ENCODE data around the gene PTPRH. TPM values are rescaled to one million over a fixed set of nuclear protein-coding genes. Genes with fewer than 3 reads are reported as not detected.

PTPRH gene
- total and polyA plus RNA-seq, 9 of the 15 experiments (the other 6 are each of a cell fraction or from before 2014, with no cell fraction given) = 0.87 to 34.3 (median 22.7) TPM

- TF ChIP-seq MGA (IDR thresholded peaks at IDR 0.05) = no peak
- TF ChIP-seq BCL6 (CRISPR knock-in tag; IDR thresholded peaks at IDR 0.05) = no peak
- no peak for TF ChIP-seq SRF (CRISPR knock-in tag; IDR thresholded peaks at IDR 0.05)
- TF ChIP-seq SFPQ (IDR thresholded peaks at IDR 0.05; ENCODE audit: low read depth, low read length) = no peak
- no peak for TF ChIP-seq U2AF1 (optimal IDR thresholded peaks at IDR 0.05; ENCODE audit: low read depth, low read length)
- peak; percentile 67; the same call in 1 of the 2 replicates for TF ChIP-seq ZNF175 (CRISPR knock-in tag; IDR thresholded peaks at IDR 0.05; ENCODE audit: low read depth)
- TF ChIP-seq FOXA3 (CRISPR knock-in tag; conservative IDR thresholded peaks at IDR 0.05 in 1 of 2, IDR thresholded peaks at IDR 0.05 in 1 of 2) = no peak
- TF ChIP-seq ETV5 (CRISPR knock-in tag; IDR thresholded peaks at IDR 0.05; ENCODE audit: low read depth) = no peak
- no peak for TF ChIP-seq GTF2A2 (tag; IDR thresholded peaks at IDR 0.05)
- no peak; the same call in 1 of the 2 replicates for TF ChIP-seq FOXK1 (CRISPR knock-in tag; IDR thresholded peaks at IDR 0.05; ENCODE audit: borderline replicate concordance)
- no peak for TF ChIP-seq MYC (IDR thresholded peaks at IDR 0.05; ENCODE audit: low read depth, low read length)
- 0 out of 2 replicates have a peak, but pooled peaks have one; percentile 35 for TF ChIP-seq MYC (CRISPR knock-in tag; IDR thresholded peaks at IDR 0.05; ENCODE audit: borderline replicate concordance, low read depth)
- no peak for TF ChIP-seq TCF7L2 (IDR thresholded peaks at IDR 0.05; ENCODE audit: low read depth, low read length)
Observed at GRCh38 chr19:55178781-55179599, 30.3 kb downstream of the PTPRH start (continued).

Measured in K562 (cell line).